Measurements from ENCODE around the gene ATP6V1A. TPM values are rescaled to one million over a fixed set of nuclear protein-coding genes. Genes with fewer than 3 reads are reported as not detected.
A peak's percentile ranks its signal among the peaks of the same experiment; 100 is the strongest.

Gene ATP6V1A
- total RNA-seq = 10 to 100 TPM; 27.8 to 32.2 TPM

GRCh38 chr3:113746548-113747282 lies at the start of gene ATP6V1A:
ATP6V1A (plus strand) TSS chr3:113747035; CDS start chr3:113778754, 31,719 bp downstream.
- ATAC-seq (ENCODE audit: insufficient number of reproducible peaks, low FRiP score, low read depth) (peak; percentile 87), DNase-seq (ENCODE audit: low spot score) (peak; percentile 67)
- H3K4me1 ChIP-seq (ENCODE audit: control insufficient read depth in 1 of 2, low read depth in 2 of 2) = peaks cover 12 to 51% of the 10 kb centered on the region in 2 donors
- H3K9me3 ChIP-seq = no peaks in the 10 kb centered on the region
- no peak for TF ChIP-seq CTCF (IDR thresholded peaks at IDR 0.05)
- peak within 1 kb of the TSS; percentile 98 to 100 for H3K27ac ChIP-seq
- peak within 1 kb of the TSS; percentile 94 for H3K4me3 ChIP-seq
- no peaks in the 10 kb centered on the region for H3K36me3 ChIP-seq
- H3K27me3 ChIP-seq (replicated peaks; ENCODE audit: insufficient read depth) = no peaks in the 10 kb centered on the region

- Histone ChIP-seq H3K4me3 (peak overlapping the region; percentile 84), H3K9me3 (no peaks in the 10 kb centered on the region), H3K27me3 (replicated peaks; ENCODE audit: insufficient read depth) (no peaks in the 10 kb centered on the region), H3K36me3 (no peaks in the 10 kb centered on the region), H3K27ac (peak overlapping the region; percentile 92 to 93), H3K4me1 (ENCODE audit: control insufficient read depth in 1 of 2, low read depth in 2 of 2) (peaks cover 20 to 29% of the 10 kb centered on the region in 2 donors)
- ATAC-seq (ENCODE audit: insufficient number of reproducible peaks, low FRiP score, low read depth) (no peak), DNase-seq (ENCODE audit: low spot score) (no peak)
- no peak for TF ChIP-seq CTCF (IDR thresholded peaks at IDR 0.05)
Observed at GRCh38 chr3:113697500-113698090, 49.2 kb upstream of the ATP6V1A start.

- Histone ChIP-seq H3K4me3 (peak overlapping the region; percentile 84), H3K27ac (peak overlapping the region; percentile 38 to 93), H3K27me3 (replicated peaks; ENCODE audit: insufficient read depth) (no peaks in the 10 kb centered on the region), H3K9me3 (no peaks in the 10 kb centered on the region), H3K36me3 (no peaks in the 10 kb centered on the region), H3K4me1 (ENCODE audit: control insufficient read depth in 1 of 2, low read depth in 2 of 2) (peaks cover 19 to 29% of the 10 kb centered on the region in 2 donors)
- ATAC-seq (ENCODE audit: insufficient number of reproducible peaks, low FRiP score, low read depth) = no peak
- no peak for DNase-seq (ENCODE audit: low spot score)
- no peak for TF ChIP-seq CTCF (IDR thresholded peaks at IDR 0.05)
Observed at GRCh38 chr3:113698213-113698742, 48.6 kb upstream of the ATP6V1A start.

- H3K36me3 ChIP-seq = no peaks in the 10 kb centered on the region
- no peak for TF ChIP-seq CTCF (IDR thresholded peaks at IDR 0.05)
- H3K27ac ChIP-seq = peak overlapping the region in 1 of 2 donors; percentile 38
- H3K27me3 ChIP-seq (replicated peaks; ENCODE audit: insufficient read depth) = no peaks in the 10 kb centered on the region
- H3K4me1 ChIP-seq (ENCODE audit: control insufficient read depth in 1 of 2, low read depth in 2 of 2) = peaks cover 19 to 29% of the 10 kb centered on the region in 2 donors
- H3K4me3 ChIP-seq = peak overlapping the region; percentile 65
- no peaks in the 10 kb centered on the region for H3K9me3 ChIP-seq
- ATAC-seq (ENCODE audit: insufficient number of reproducible peaks, low FRiP score, low read depth) (no peak), DNase-seq (ENCODE audit: low spot score) (no peak)
Observed at GRCh38 chr3:113698956-113699355, 47.9 kb upstream of the ATP6V1A start.

- TF ChIP-seq CTCF (IDR thresholded peaks at IDR 0.05) = no peak
- Histone ChIP-seq H3K36me3 (no peaks in the 10 kb centered on the region), H3K4me3 (no peak overlapping the region), H3K4me1 (ENCODE audit: control insufficient read depth in 1 of 2, low read depth in 2 of 2) (no peaks in the 10 kb centered on the region), H3K9me3 (no peaks in the 10 kb centered on the region), H3K27me3 (replicated peaks; ENCODE audit: insufficient read depth) (no peaks in the 10 kb centered on the region), H3K27ac (no peak overlapping the region)
- ATAC-seq (ENCODE audit: insufficient number of reproducible peaks, low FRiP score, low read depth) (no peak), DNase-seq (ENCODE audit: low spot score) (no peak)
Observed at GRCh38 chr3:113707835-113708234, 39.0 kb upstream of the ATP6V1A start.

Measured in thoracic aorta (tissue), 2 donors.